Loucy (cell line): ENCODE data around the gene CLDN9.
A peak's percentile ranks its signal among the peaks of the same experiment; 100 is the strongest.

Experiments used
- H2AFZ ChIP-seq: fragments of 200-600 bp; sonication (generic); 2 replicates; pipeline ENCODE4 v1.6.0; 2016; ENCODE audit warnings: antibody characterized with exemption, mild to moderate bottlenecking, low read length, moderate library complexity
- H3F3A ChIP-seq: fragments of 200-600 bp; 2 replicates; pipeline ENCODE4 v1.6.0; 2016; ENCODE audit warnings: antibody characterized with exemption, low read depth, mild to moderate bottlenecking
- H3K27me3 ChIP-seq: fragments of 200-600 bp; sonication (generic); 2 replicates; pipeline ENCODE4 v1.6.1; 2014; ENCODE audit warnings: low read length, mild to moderate bottlenecking; ENCODE audit not compliant: insufficient read depth, poor library complexity, severe bottlenecking
- H3K36me3 ChIP-seq: fragments of 200-600 bp; sonication (generic); 2 replicates; pipeline ENCODE4 v1.6.1; 2016; ENCODE audit warnings: low read length; ENCODE audit not compliant: insufficient read depth
- H3K4me1 ChIP-seq: fragments of 200-600 bp; sonication (generic); 2 replicates; pipeline ENCODE4 v1.5.1; 2014; ENCODE audit warnings: low read length, mild to moderate bottlenecking; ENCODE audit not compliant: insufficient read depth, poor library complexity, severe bottlenecking
- H3K4me2 ChIP-seq: fragments of 200-600 bp; sonication (generic); 2 replicates; pipeline ENCODE4 v1.6.0; 2014; ENCODE audit warnings: antibody characterized with exemption, low read length, low read depth, mild to moderate bottlenecking; ENCODE audit not compliant: poor library complexity, severe bottlenecking
- H3K4me3 ChIP-seq: fragments of 200-600 bp; sonication (generic); 2 replicates; pipeline ENCODE4 v1.5.1; 2014; ENCODE audit warnings: low read length, mild to moderate bottlenecking, mixed read lengths; ENCODE audit not compliant: poor library complexity, severe bottlenecking
- H3K79me2 ChIP-seq: fragments of 200-600 bp; sonication (generic); 2 replicates; pipeline ENCODE4 v1.6.1; 2014; ENCODE audit warnings: low read length; ENCODE audit not compliant: insufficient read depth
- H3K9ac ChIP-seq: fragments of 200-600 bp; sonication (generic); 2 replicates; pipeline ENCODE4 v1.6.0; 2014; ENCODE audit warnings: mild to moderate bottlenecking, low read depth, low read length, moderate library complexity; ENCODE audit not compliant: poor library complexity, severe bottlenecking
- H3K9me2 ChIP-seq: fragments of 200-600 bp; sonication (generic); replicated peaks from 2 replicates; pipeline ENCODE4 v1.6.1; 2016; ENCODE audit warnings: low read depth, low read length, mixed read lengths
- H3K9me3 ChIP-seq: fragments of 200-600 bp; sonication (generic); 2 replicates; pipeline ENCODE4 v1.6.1; 2014; ENCODE audit warnings: mild to moderate bottlenecking, antibody characterized with exemption, low read length, low read depth; ENCODE audit not compliant: insufficient read depth
- H4K20me1 ChIP-seq: fragments of 200-600 bp; sonication (generic); 2 replicates; pipeline ENCODE4 v1.6.0; 2014; ENCODE audit warnings: antibody characterized with exemption, low read length, mild to moderate bottlenecking; ENCODE audit not compliant: insufficient read depth, poor library complexity, severe bottlenecking
- CTCF ChIP-seq: fragments of 200-600 bp; sonication (generic); conservative IDR thresholded peaks from 2 replicates; pipeline ENCODE4 v1.5.1; 2014; ENCODE audit warnings: mild to moderate bottlenecking, antibody characterized with exemption, low read length
- EZH2phosphoT487 ChIP-seq: fragments of 200-600 bp; IDR thresholded peaks from 2 replicates; pipeline ENCODE4 v1.6.1; 2018; ENCODE audit warnings: antibody characterized with exemption, mild to moderate bottlenecking, moderate library complexity, borderline replicate concordance

CLDN9 gene

GRCh38 chr16:3012828-3013420 lies at the start of gene CLDN9:
Gene CLDN9, plus strand, starts transcription at chr16:3012923. Its CDS starts 440 bp downstream, at chr16:3013363.
- Histone ChIP-seq H3K4me3 (no peak within 1 kb of the TSS), H3K27me3 (no peaks in the 10 kb centered on the region)

GRCh38 chr16:2963074-2963722 lies 49.5 kb upstream of the CLDN9 start:
- H3K9me2 ChIP-seq, result no peaks in the 10 kb centered on the region
- no peaks in the 10 kb centered on the region for H3K9me3 ChIP-seq
- TF ChIP-seq EZH2phosphoT487 (no peak), CTCF (no peak)
- no peaks in the 10 kb centered on the region for H3K36me3 ChIP-seq
- H3K4me2 ChIP-seq, result no peak overlapping the region
- no peaks in the 10 kb centered on the region for H3K27me3 ChIP-seq
- no peaks in the 10 kb centered on the region for H4K20me1 ChIP-seq
- no peaks in the 10 kb centered on the region for H3K4me1 ChIP-seq
- no peaks in the 10 kb centered on the region for H3K79me2 ChIP-seq
- no peak overlapping the region for H3K4me3 ChIP-seq
- no peak overlapping the region for H3K9ac ChIP-seq
- H3F3A ChIP-seq, result no peaks in the 10 kb centered on the region
- no peak overlapping the region for H2AFZ ChIP-seq

More at GRCh38 chr16:3012828-3013420, at the start of gene CLDN9:
- Histone ChIP-seq H3K4me2 (no peak within 1 kb of the TSS), H3K36me3 (no peaks in the 10 kb centered on the region), H2AFZ (no peak within 1 kb of the TSS), H3K9me2 (no peaks in the 10 kb centered on the region), H3K79me2 (no peaks in the 10 kb centered on the region), H3K9me3 (no peaks in the 10 kb centered on the region), H3K4me1 (peaks cover 9% of the 10 kb centered on the region), H3F3A (no peaks in the 10 kb centered on the region), H4K20me1 (no peaks in the 10 kb centered on the region), H3K9ac (no peak within 1 kb of the TSS)
- TF ChIP-seq CTCF (no peak), EZH2phosphoT487 (no peak)

- TF ChIP-seq CTCF (no peak), EZH2phosphoT487 (no peak)
- Histone ChIP-seq H3K9me3 (no peaks in the 10 kb centered on the region), H3K4me2 (peak within 1 kb of the TSS; percentile 74), H3F3A (no peaks in the 10 kb centered on the region), H3K4me1 (no peaks in the 10 kb centered on the region), H2AFZ (peak within 1 kb of the TSS; percentile 64; the same call in 1 of the 2 replicates), H3K79me2 (no peaks in the 10 kb centered on the region), H4K20me1 (no peaks in the 10 kb centered on the region), H3K9ac (no peak within 1 kb of the TSS), H3K9me2 (no peaks in the 10 kb centered on the region), H3K27me3 (no peaks in the 10 kb centered on the region), H3K36me3 (no peaks in the 10 kb centered on the region), H3K4me3 (peak within 1 kb of the TSS; percentile 66)
Measured at GRCh38 chr16:2963723-2964474, 48.8 kb upstream of the CLDN9 start, which contains the start of gene KREMEN2. Gene KREMEN2, plus strand, starts transcription at chr16:2964275. Its CDS starts 246 bp downstream, at chr16:2964521.
